ENCODE measurements around the gene SCYGR8. TPM values are rescaled to one million over a fixed set of nuclear protein-coding genes. Genes with fewer than 3 reads are reported as not detected.

The SCYGR8 gene
- polyA plus RNA-seq, 1 donor from 2014 or later = not detected

- H3K9me3 ChIP-seq (ENCODE audit: low read length) = no peaks in the 10 kb centered on the region
These were observed 21.2 kb upstream of the SCYGR8 start, which contains the start of gene SCYGR6 for GRCh38 chr2:227724394-227725039. Gene SCYGR6, minus strand, starts transcription at chr2:227724757. Its CDS starts 0 bp downstream, at chr2:227724757.

GRCh38 chr2:227728035-227728434 lies 17.7 kb upstream of the SCYGR8 start, which contains the start of gene SCYGR7:
Gene SCYGR7, plus strand, starts transcription at chr2:227728335. Its CDS starts 0 bp downstream, at chr2:227728335.
- Histone ChIP-seq H3K9me3 (ENCODE audit: low read length) (no peaks in the 10 kb centered on the region), H3K9ac (ENCODE audit: low read length) (no peak within 1 kb of the TSS), H3K27ac (ENCODE audit: low read length) (no peak within 1 kb of the TSS), H3K4me2 (ENCODE audit: low read length) (no peak within 1 kb of the TSS), H4K20me1 (ENCODE audit: insufficient read depth) (no peaks in the 10 kb centered on the region), H3K4me3 (ENCODE audit: low read length) (no peak within 1 kb of the TSS), H3K27me3 (ENCODE audit: insufficient read depth, low read depth, low read length) (no peaks in the 10 kb centered on the region), H3F3A (ENCODE audit: insufficient read depth, low read length, poor library complexity, severe bottlenecking) (no peaks in the 10 kb centered on the region), H3K36me3 (ENCODE audit: insufficient read depth, low read length) (no peaks in the 10 kb centered on the region), H3K9me2 (ENCODE audit: insufficient read depth, low read length) (no peaks in the 10 kb centered on the region), H2AFZ (ENCODE audit: low read depth, low read length) (no peak within 1 kb of the TSS), H3K79me2 (replicated peaks; ENCODE audit: insufficient read depth, low read length) (no peaks in the 10 kb centered on the region)
- TF ChIP-seq CTCF (IDR thresholded peaks at IDR 0.05; ENCODE audit: poor library complexity, severe bottlenecking) = no peak
- no peak for TF ChIP-seq POLR2AphosphoS5 (IDR thresholded peaks at IDR 0.05)
- TF ChIP-seq RAD21 (conservative IDR thresholded peaks at IDR 0.05) = no peak

More at GRCh38 chr2:227724394-227725039, 21.2 kb upstream of the SCYGR8 start, which contains the start of gene SCYGR6:
- H3K9me2 ChIP-seq (ENCODE audit: insufficient read depth, low read length) = no peaks in the 10 kb centered on the region
- no peak within 1 kb of the TSS for H3K4me2 ChIP-seq (ENCODE audit: low read length)
- H3K4me3 ChIP-seq (ENCODE audit: low read length) = no peak within 1 kb of the TSS
- no peaks in the 10 kb centered on the region for H4K20me1 ChIP-seq (ENCODE audit: insufficient read depth)
- no peak within 1 kb of the TSS for H3K27ac ChIP-seq (ENCODE audit: low read length)
- H3F3A ChIP-seq (ENCODE audit: insufficient read depth, low read length, poor library complexity, severe bottlenecking) = no peaks in the 10 kb centered on the region
- no peaks in the 10 kb centered on the region for H3K36me3 ChIP-seq (ENCODE audit: insufficient read depth, low read length)
- H3K27me3 ChIP-seq (ENCODE audit: insufficient read depth, low read depth, low read length) = no peaks in the 10 kb centered on the region
- no peak within 1 kb of the TSS for H3K9ac ChIP-seq (ENCODE audit: low read length)
- H2AFZ ChIP-seq (ENCODE audit: low read depth, low read length) = no peak within 1 kb of the TSS
- no peak for TF ChIP-seq CTCF (IDR thresholded peaks at IDR 0.05; ENCODE audit: poor library complexity, severe bottlenecking)
- no peak for TF ChIP-seq EP300 (conservative IDR thresholded peaks at IDR 0.05; ENCODE audit: poor library complexity, severe bottlenecking)
- no peak for TF ChIP-seq SMC3 (conservative IDR thresholded peaks at IDR 0.05; ENCODE audit: poor library complexity)
- no peak for TF ChIP-seq MXI1 (conservative IDR thresholded peaks at IDR 0.05; ENCODE audit: poor library complexity, severe bottlenecking)
- TF ChIP-seq REST (IDR thresholded peaks at IDR 0.05; ENCODE audit: borderline replicate concordance) = no peak
- TF ChIP-seq RAD21 (conservative IDR thresholded peaks at IDR 0.05) = no peak
- no peak for TF ChIP-seq POLR2AphosphoS5 (IDR thresholded peaks at IDR 0.05)
- TF ChIP-seq EZH2 (IDR thresholded peaks at IDR 0.05; ENCODE audit: borderline replicate concordance, insufficient read depth, low read length, poor library complexity, severe bottlenecking) = no peak
- TF ChIP-seq TAF1 (IDR thresholded peaks at IDR 0.05; ENCODE audit: low read depth) = no peak
- H3K79me2 ChIP-seq (replicated peaks; ENCODE audit: insufficient read depth, low read length) = no peaks in the 10 kb centered on the region

All from neural cell (in vitro differentiated cells).